HG02588 (cell line): ENCODE data around the gene CHST12.
"Not testable (repeated sequence)": the region's sequence is repeated elsewhere in the genome, so short reads cannot be mapped to it uniquely, and the experiment has no call there.

Source experiments
- ATAC-seq: cut with Tn5 transposase; IDR thresholded peaks from one replicate; pipeline ENCODE4 v1.9.1; 2021; ENCODE audit warnings: mild to moderate bottlenecking, moderate library complexity; ENCODE audit not compliant: unreplicated experiment

Gene CHST12

DNA sequence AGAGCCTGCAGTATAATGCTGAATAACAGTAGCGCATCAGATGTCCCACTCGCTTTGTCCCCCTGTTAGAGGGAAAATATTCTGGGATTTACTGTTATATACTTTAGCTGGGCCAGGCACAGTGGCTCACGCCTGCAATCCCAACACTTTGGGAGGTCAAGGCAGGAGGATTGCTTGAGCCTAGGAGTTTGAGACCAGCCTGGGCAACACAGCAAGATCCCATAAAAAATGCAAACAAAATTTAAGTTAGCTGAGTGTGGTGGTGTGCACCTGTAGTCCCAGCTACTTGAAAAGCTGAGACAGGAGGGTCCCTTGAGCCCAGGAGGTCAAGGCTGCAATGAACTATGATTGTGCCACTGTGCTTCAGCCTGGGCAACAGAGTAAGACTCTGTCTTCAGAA is 50.4 kb downstream of the CHST12 start:
- ATAC-seq = not testable (repeated sequence)

DNA sequence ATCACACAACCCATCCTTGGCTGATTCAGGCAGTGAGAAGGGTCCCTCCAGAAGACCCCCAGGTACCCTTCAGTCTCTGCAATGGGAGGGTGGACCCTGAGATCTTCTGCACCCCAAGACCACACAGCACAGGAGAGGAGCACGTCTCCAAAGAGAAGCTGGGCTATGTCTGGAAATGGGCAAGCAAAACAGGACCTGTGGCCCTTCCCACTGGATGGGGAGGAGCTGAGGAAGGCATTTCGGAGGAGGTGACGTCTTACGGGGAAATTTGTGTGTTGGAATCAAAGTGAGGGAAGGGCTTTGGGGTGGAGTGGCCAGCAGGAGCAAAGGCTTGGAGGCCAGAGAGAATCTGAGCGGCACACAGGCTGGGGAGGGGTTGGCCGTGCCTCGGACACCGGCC is 56.3 kb downstream of the CHST12 start:
- ATAC-seq = no peak

DNA sequence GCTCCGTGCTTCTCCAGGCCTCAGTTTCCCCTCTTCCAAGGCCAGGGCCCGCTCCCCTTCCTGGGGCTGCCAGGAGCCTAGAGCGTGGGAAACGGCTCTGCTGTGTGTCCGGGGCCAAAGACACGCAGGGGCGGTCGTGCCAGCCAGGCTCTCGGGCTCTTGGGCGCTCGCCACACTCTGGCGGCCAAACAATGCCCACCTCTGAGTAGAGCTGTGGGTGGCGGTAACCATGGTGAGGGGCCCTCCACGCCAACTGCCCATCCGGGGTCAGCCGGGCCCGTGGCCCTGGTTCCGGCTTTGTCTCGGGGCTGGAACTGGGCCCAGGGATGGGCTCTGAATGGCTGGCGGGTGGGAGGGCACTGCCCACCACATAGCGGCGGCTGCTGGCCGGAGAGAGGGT is 56.8 kb downstream of the CHST12 start:
- no peak for ATAC-seq

DNA sequence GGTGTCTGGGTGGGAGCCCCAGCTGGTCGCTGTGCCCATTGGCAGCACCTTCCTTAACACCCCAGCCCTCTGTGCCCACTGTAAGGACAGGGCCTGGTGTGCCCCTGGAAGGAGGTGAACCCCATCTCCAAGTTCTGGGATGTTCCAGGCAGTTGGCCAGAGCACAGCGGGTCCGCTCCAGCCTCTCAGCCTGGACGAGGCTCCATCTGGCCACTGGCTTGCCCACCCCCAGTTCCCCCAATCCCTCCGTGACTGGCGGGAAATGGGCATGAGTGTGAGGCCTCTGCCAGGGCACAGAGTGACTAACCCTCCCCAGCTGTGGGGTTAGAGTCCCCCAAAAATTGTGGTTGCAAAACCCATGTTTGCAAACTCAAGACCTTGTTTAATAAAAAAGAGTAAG is 57.2 kb downstream of the CHST12 start:
- ATAC-seq = no peak

DNA sequence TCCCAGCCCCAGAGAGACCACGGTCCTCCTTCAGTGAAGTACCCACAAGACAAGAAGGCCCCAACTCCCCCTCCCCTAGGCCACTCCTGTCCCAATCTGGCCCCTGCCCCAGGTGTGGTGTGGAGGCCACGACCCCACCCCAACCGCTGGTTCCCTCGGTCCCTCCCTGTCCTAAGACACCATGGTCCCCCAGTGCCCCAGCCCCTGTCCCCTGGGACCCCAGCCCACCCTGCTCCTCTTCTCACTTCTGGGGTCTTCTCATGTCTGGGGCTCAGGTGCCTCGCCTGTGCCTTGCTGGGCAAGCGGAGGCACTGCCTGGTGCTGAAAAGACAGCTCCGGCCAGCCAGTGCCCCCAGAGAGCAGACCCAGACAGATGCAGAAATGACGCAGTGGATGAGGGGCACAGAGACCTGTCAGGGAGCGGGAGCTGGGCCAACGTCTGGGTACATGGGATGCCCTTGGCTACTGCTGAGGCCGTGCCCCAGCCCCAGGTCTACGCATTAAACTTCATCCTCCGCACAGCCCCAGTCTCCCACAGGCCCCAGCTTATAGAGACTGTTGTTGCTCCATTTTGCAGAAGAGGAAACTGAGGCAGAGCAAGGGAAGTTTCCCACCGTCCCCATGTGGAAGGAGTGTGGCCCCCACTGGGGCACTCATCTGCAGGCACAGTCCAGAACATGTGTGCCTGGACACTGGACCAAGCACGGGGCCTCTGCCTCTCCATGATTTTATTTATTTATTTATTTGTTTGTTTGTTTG is 58.0 kb downstream of the CHST12 start:
- no peak for ATAC-seq

DNA sequence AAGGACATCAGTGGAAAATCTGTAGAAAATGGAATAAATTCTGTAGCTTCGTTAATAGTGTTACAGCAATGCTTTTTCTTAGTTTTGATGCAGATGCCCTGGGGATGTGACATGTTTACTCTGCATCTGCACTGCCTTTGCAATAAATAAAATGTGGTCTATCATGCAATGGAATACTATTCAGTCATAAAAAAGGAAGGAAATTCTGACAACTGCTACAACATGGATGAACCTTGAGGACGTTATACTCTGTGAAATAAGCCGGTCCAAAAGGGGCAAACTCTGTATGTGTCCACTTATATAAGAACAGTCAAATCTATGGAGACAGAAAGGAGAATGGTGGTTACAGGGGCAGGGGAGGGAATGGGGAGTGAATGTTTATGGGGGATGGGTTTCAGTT is 59.3 kb downstream of the CHST12 start:
- no peak for ATAC-seq

DNA sequence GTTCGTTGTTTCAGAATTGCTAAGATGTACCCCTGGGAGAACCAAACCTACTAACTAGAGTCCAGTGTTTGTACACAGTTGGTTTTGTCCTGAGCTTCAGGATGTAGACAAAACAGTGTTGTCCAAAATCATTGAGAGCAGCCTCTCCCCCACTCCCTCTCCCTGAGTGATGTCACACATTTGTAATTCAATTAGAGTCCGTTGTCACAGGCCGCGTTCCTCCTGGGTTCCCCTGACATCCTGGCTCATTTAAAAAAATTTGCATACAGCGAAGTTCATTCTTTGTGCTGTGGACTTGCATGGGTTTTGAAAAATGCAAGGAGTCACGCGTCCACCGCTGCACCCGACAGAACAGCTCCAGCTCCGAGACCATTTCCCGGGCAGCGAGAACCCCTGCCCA is 62.5 kb downstream of the CHST12 start:
- no peak for ATAC-seq

DNA sequence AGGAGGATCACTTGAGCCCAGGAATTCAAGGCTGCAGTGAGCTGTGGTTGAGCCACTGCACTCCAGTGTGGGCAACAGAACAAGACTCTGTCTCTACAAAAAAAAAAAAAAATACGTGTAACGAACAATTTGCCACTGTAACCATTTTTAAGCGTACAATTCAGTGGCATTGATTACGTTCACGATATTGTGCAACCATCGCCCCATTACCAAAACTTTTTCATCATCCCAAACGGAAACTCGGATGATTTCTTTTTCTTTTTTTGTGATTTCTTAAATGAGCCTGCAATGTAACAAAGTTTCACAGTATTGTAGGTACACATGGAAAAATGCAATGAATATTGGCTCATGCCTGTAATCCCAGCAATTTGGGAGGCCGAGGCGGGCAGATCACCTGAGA is 63.3 kb downstream of the CHST12 start:
- no peak for ATAC-seq

DNA sequence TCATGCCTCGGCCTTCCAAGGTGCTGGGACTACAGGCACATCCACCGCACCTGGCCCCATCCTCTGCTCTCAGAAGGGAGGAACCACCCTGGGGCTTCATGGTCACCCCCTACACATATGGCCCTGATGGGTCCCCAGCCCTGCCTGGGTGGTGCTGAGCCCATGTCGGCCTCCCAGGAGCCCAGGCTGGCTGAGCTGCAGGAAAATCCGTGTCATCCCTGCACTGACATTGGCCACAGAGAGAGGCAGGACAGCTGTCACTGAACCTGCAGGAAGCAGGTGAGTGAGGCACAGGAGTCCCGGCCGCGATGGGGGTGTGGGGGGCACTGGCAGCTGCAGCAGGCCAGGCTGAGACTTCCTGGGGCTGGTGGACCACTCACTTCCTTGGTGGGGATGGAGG is 64.8 kb downstream of the CHST12 start:
- ATAC-seq = no peak

DNA sequence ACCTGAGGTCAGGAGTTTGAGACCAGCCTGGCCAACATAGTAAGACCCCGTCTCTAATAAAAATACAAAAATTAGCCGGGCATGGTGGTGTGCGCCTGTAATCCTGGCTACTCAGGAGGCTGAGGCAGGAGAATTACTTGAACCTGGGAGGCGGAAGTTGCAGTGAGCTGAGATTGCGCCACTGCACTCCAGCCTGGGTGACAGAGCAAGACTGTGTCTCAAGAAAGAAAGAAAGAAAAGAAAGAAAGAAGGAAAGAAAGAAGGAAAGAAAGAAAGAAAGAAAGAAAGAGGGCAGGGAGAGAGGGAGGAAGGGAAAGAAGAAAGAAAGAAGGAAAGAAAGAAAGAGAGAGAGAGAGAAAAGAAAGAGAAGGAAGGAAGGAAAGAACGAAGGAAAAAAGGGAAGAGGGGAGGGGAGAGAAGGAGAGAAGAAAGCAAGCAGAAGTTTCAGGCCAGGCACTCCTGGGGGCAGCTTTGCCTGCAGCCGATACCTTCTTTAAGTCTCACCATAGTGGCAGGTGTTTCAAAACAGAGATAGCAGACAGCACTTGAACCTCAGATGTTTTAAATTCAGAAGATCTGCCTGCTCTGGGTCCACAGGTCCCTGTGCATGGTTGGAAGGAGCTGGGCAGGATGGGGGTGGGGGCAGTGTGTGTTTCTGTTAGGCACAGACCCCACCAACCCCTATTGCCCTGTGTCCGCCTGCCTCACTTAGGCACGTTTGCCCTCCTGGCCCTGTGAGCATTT is 66.2 kb downstream of the CHST12 start:
- not testable (repeated sequence) for ATAC-seq

DNA sequence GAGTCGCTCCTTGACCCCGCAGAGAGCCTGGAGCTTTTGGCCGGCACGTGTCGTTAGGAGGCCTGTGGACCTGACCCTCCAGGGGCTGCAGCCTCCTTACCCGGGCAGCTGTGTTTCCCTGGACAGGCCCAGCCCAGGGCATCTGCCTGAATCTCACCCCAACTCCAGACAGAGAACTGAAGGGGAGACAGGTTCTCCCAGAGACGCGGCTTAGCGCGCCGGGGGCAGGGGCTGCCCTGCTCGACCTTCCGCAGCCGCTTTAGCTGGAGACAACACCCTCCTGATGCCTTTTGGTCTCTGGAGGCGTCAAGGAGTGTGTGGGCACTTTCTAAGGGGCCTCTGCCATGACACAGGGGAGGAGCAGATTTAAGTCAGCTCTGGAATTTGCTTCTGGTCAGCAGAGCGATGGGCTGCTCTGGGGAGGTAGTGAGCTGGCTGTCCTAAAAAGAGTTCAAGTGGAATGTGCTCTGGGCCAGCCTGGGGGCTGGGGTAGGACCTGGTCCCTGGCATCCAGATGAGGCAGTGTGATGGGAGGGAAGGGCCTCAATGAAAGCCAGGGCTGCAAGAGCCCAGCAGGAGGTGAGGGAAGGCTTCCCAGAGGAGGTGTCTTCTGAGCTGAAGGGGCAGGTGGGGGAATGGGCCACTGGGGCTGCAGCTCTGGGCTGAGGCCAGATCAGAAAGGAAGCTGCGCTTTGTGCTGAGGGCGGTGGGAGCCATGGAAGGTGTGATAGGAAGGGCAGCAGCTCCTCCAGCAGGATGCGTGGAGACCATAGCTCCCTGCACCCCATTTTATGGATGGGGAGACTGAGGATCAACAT is 67.0 kb downstream of the CHST12 start:
- no peak for ATAC-seq

DNA sequence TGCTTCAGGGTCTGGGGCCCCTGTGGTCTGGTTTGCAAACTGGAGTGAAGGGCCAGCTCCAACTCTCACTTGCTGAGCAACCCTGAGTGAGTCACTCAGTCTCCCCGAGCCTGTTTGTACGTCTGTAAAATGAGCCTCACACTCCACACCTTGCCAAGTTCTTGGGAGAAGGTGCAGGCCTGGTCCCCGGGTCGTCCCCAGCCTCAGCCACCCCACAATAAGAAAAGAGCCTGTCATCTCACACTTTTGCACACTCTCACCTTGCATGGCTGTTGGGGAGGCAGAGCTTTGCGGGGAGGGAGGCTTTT is 67.6 kb downstream of the CHST12 start:
- no peak for ATAC-seq

DNA sequence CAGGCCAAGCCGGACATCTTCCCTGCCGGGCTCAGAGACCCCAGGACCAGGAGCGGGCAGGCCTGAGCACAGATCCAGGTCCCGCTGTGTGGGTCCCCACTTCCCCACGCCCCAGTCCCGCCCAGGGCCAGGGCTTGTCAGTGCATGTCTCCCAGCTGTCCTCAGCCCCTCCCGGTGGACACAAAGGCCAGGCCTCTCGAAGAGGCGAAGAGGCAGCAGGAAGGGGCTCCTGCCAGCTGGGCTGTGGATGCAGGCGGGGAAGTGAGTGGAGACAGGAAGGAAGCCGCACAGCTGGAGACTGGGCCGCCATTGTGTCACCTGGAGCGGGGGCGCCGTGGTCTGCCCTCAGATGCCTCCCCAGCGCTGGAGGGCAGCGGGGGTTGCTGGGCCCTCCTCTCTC is 68.0 kb downstream of the CHST12 start:
- ATAC-seq = no peak

DNA sequence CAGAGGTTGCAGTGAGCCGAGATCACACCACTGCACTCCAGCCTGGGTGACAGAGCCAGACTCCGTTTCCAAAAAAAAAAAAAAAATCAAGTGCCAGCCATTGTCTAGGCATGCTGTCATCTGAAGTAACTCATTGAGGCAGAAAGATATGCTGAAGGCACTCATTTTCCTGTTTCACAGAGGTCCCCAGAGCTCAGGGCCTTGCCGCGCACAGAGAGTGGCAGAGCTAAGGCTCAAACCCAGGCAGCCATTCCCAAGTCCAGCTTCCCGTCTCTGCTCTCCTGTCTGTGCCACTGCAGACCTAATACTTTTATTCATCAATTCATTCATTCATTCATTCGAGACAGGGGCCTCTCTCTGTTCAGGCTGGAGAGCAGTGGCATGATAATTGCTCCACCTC is 69.3 kb downstream of the CHST12 start:
- ATAC-seq = no peak

DNA sequence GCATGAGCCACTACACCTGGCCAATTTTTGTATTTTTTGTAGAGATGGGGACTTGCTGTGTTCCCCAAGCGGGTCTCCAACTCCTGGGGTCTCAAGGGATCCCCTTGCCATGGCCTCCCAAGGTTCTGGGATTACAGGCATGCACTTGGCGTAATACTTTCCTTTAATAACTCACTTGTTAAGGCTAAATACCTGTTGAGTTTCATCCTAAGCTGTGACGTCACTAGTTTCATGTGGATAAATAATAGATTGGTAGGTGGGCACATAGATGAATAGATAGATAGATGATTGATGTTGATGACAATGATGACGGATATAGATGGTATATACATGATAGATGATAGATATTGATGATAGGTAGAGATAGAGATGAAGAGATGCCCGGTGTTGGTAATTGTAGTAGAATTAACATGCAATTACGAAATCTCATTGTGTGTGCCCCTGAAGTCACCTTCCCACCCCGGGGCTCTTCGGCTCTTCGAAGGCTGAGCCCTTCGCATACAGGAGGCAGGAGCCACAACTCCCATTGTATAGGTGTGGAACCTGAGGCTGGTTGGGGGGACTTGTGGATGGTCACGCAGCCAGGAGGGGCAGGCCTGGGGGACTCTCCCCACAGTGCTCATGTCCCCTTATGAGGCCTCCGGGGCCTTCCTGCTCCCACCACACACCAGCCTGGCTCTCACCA is 70.2 kb downstream of the CHST12 start:
- no peak for ATAC-seq

DNA sequence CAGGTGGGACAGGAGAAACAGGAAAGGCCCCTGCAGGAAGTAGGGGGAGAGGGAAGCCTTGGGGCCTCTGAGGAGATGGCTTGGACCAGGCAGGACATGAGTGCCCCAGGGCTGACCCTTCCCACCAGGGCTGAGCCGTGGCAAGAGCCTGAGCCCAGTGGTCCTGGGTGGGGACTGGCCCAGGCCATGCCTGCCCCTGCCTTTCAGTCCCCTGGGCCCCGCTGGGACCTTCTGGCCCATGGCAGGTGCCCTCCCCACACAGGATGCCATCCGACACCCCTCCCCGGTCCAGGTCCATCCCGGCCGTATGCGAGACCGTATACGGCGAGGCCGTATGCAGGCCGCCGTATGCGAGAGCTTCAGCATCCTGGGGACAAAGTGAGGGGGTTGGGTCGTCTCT is 70.8 kb downstream of the CHST12 start:
- ATAC-seq = no peak

DNA sequence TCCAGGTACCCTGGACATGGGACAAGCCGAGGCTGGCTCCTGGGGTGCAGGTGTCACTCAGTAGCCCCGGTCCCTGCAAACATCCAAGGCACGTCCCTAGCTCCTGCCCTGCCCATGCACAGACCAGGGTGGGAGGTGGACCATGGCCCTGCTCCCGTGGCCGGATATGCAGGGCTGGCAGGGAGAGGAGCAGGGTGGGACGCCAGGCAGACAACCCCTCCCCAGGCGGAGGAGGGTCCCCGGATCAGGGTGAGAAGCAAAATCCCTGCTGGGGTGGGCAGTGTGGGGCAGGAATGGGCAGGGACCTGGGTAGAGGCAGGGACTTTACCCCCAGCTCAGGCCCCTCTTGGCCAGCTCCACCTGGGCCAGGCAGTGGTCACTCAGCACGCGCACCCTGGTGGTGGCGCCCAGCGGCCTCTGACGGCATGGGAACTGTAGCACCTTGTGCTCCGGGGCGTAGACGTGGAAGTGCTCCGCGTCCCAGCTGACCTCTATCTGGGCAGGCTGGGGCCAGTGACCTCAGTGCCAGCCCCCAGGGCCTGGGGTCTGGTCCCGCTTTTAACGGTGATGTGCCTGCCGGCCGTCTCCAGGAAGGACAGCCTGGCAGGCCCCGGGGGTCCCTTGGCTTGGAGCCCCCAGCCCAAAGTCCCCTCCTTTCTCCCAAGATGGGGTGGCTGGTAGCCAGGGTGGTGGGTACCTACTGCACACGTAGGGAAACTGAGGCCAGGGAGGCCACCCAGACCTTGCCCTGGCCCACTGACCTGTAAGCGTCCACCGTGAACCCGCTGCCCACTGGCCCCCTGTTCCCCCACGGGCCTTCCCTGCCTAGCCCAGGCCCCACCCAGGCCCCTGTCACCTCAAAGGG is 71.6 kb downstream of the CHST12 start:
- no peak for ATAC-seq

DNA sequence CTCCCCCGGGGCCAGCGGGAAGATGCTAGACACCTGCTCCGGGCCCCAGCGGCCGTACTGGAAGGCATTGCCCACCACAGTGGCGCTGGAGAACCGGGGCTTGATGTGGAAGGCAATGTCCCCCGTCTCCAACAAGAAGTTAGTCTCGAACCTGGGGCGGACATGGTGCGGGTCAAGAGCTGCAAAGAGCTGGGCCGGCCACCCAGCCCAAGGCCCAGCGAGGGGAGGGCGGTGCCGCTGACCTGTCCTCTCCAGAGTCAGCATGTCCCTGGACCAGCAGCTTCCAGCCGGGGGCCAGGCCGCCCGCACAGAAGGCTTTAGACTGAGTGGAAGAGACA is 72.2 kb downstream of the CHST12 start:
- no peak for ATAC-seq

DNA sequence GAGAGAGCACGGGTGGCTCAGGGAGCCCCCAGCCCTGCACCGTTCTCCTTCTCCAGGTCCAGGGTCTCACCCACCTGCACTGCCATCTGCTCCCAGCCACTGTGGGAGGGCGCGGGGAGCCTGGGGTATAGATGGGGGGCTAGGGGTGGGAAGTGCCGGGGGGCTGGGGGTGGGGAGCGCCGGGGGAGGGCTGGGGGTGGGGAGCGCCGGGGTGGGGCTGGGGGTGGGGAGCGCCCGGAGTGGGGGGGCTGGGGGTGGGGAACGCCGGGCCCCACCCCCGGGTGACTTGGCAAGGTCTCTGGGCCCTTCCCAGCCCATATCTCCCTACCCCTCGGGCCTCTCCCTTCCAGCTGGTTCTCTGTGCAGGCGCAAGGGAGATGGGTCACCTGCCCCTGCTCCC is 72.9 kb downstream of the CHST12 start, which contains the start of gene GRIFIN:
GRIFIN (minus strand) TSS at position 101 of the 400 bp plus-strand sequence; CDS start at position 86, 15 bp downstream.
- no peak for ATAC-seq

DNA sequence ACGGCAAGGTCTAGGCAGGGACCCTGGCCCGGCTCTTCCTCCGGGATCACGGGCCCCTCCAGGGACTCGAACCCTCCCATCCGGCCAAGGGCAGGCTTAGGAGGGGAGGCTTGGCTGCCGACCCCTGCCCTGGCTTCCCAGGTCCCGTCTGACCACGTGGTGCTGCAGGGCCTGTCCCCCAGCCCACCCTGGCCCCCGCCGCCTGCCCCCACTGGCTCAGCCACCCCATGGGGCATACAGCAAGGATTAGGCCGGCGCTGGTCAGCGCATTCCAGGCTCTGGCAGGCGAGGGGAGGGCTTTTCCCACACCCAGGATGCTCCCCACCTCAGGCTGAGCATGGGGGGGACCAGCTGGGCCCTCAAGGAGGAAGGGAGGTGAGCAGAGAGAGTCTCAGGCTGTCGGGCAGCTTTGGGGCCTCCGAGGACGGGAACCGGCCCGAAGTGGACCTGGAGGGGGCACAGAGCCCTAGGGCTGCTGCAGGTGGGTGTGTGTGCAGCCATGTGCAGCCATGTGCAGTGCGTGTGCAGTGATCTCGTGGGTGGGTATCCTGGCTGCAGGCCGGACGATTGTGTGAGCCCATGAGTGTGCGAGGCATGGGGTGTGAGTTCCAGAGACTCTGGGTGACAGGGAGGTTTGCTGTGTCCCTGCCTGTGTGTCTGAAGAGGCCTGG is 73.5 kb downstream of the CHST12 start:
- ATAC-seq = no peak
